Stimulated activated CD4-positive, alpha-beta T cell treated with anti-CD3 and anti-CD28 coated beads, Interleukin-12 subunit alpha, Interleukin-12 subunit beta, amount 100 ng/mL, for 24 hours (primary cell): Measurements from ENCODE around the gene CLC.
"Not testable (repeated sequence)": the region's sequence is repeated elsewhere in the genome, so short reads cannot be mapped to it uniquely, and the experiment has no call there.

Experiments used
- DNase-seq, 2 experiments: peaks; one replicate each; pipeline ENCODE4 v3.0.0-alpha.2; 2020; ENCODE audit warnings: low read depth in 2 of 2

The CLC gene

DNA sequence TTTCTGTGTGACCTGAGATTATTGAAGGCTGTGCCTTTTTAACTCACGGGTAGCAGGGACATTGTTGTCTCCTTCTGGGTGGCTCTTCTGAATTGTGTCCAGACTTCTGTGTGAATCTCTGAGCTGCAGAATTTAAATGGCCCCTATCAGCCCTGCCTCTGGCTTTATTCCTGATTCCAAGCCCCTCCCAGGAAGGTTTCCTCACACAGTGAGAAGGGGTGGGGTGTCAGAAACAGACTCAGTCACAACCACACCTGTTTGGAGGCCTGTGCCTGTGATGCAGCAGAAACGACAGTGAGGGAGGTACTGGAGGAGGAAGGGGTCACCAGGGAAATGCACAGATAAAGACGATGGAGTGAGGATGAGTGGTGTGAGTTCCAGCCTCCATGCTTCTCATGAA lies at the start of gene CLC:
Gene CLC (minus strand): TSS at position 139 of the 400 bp plus-strand sequence. CDS start 77 bp downstream, at position 62.
- DNase-seq: no peak

DNA sequence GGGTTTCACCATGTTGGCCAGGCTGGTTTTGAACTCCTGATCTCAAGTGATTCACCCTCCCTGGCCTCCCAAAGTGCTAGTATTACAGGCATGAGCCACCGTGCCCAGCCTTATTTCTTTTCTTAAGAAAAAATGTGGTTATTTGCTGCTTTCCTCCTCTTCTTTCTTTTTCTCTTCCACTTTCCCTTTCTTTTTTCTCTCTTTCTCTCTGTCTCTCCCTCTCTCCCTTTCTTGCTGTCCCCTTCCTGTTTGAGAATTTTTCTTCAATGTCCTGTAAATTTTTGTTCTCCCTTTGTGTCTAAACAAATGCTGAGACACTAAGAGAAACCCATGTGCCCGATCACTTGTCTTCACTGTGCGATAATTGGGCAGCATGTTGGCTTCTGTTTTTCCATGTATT lies 43.1 kb upstream of the CLC start:
- no peak for DNase-seq

DNA sequence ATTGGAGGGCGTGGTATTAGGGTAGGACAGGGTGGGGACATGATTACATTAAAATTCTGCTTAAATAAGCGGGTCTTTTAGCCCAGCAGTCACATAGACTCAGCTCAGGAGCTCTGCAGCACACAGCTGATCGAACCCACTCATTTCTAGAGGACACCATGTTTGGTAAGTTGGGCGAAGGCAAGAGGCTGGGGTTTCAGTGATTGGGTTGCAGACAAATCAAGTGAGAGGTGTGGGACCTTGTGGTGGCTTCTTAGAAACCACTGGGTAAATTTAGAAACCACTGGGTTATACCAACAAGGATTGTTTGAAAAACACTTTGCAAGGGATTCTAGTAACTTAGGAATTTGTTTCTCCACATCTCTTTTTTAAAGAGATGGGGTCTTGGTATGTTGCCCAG lies 40.9 kb upstream of the CLC start, which contains the start of gene LEUTX:
Gene LEUTX (plus strand): TSS at position 92 of the 400 bp plus-strand sequence. CDS start 67 bp downstream, at position 159.
- DNase-seq: no peak

DNA sequence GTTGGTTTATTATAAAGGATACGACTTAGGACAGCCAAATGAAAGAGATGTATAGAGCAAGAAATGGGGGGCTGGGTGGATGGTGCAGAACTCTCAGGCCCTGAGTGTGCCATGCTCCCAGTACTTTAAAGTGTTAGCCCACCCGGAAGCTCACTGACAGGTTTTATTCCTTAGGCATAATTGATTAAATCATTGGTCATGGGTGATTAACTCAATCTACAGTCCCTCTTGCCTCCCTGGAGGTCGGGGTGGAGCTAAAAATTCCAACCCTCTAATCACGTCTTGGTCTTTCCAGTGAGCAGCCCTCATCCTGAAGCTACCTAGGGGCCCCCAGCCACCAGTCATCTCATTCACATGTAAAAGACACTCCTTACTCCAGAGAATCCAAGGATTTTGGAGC lies 31.0 kb upstream of the CLC start:
- no peak for DNase-seq

DNA sequence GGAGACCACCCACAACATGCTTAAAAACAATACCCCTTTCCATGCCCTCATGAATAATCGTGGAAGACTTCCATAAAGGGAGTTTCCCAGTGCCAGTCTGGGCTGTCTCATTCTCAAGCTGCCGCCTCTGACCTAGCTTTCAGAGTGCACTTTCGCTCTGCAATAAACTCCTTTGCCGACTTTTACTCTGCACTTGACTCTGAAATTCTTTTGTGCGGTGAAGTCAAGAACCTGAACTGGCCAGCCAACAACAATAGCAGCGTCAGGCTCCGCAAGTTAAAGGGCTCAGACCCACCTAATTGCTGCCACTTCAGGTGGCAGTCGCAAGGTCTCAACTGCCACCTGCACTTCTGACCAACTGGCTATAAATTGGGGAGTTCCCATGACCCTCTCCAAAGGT lies 30.5 kb upstream of the CLC start:
- no peak for DNase-seq

DNA sequence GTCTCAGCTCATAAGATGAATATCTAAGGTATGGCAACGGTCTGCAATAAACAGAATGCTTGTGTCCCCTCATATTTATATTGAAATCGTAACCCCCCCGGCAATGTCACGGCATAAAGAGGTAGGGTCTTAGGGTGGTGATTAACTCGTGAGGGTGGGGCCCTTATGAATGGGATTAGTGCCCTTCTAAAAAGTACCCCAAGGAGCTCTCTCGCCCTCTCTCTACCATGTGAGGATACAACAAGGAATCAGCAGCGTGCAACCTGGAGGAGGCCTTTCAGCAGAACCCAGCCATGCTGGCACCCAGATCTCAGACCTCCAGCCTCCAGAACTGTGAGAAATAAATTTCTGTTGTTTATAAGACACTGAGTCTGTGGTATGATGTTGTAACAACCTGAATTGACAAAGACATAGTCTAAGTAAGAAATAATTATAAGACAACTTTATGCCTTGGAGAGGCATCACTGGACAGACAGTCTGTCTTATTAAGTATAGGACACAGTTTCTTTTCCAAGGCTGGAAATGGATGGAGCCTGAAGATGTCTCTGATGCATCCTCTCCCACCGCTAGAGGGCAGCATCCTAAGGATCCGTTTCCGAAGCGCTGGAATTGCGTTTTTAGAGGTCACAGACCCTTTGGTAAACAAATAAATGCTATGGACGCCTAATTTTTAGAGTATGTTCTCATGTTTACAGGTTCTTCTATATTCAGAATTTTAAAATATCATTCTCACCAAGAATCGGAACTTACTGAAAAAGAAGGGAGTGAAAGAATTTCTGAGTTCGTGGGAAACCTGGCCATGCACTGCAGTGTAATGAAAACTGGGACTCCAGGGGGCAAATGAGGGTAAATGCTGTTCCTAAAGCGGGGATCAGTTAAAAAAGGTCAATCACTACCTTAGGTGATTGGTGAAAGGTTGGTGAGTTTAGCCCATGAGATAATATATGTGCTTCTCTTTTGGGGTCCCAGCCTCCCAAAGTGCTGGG lies 27.6 kb upstream of the CLC start:
- DNase-seq: peak in 1 of 2 experiments; percentile 38

DNA sequence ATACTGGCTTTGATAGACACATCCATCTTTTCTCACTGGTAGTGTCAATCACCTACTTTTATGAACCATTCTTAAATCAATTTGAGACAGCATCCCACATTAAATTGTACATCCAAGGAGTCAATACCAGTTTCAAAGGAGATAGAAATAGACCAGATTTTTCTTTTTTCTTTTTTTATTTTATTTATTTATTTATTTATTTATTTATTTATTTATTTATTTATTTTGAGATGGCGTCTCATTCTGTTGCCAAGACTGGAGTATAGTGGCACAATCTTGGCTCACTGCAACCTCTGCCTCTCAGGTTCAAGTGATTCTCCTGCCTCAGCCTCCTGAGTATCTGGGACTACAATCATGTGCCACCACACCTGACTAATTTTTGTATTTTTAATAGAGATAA lies 24.0 kb upstream of the CLC start:
- DNase-seq: not testable (repeated sequence)

DNA sequence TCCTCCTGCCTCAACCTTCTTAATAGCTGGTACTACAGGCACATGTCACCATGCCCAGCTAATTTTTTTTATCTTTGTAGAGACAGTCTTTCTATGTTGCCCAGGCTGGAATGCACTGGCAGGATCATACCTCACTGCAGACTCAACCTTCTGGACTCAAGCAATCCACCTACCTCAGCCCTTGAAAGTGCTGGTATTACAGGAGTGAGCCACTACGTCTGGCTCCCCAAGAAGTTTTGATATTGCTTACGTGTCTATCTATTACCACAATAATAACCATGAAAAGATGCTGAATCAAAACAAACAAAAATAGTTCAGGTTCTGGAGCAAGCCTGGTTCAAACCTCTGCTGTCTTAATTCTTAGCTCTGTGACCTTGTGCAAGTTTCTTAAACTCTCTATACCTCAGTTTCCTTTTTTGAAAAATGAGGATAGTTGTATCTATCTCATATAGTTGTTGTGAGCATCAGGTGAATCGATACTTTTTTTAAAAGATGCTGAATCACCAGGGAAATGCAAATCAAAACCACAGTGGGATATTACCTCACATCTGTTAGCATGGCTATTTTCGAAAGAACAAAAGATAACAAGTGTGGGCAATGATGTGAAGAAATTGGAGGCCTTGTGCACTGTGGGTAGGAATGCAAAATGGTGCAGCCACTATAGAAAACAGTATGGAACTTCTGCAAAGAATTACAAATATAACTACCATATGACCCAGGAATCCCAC lies 21.8 kb upstream of the CLC start:
- no peak for DNase-seq

DNA sequence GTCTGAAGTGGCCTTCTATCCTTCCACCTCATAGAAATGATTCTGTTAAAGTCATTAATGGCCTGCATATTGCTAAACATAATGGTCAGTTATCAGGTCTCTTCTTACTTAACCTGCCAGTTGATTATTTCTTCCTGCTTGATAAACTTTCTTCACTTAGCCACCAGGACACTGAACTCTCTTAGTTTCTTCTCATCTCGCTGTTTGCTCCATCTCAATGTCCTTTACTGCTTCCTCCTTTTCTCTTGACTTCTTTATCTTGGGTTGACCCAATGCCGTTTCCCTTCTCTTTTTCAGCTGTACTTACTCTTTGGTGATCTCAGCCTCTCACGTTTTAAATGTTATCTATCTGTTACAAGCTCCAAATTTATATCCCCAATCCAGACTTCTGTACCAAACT lies 17.1 kb upstream of the CLC start:
- DNase-seq: no peak

DNA sequence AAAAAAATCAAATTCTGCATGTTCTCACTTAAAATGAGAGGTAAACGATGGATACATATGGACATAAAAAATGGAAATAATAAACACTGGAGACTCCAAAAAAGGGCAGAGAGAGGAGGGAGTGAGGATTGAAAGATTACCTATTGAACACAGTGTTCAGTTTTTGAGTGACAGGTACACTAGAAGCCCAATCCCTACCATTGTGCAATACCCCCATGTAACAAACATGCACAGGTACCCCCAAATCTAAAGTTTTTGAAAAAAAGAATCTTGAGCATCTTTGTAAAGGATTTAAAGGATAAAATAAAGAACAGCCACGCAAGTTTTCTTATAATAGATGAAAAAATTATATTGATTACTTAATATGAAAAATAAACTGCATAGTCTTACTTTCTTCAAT lies 16.7 kb upstream of the CLC start:
- no peak for DNase-seq

DNA sequence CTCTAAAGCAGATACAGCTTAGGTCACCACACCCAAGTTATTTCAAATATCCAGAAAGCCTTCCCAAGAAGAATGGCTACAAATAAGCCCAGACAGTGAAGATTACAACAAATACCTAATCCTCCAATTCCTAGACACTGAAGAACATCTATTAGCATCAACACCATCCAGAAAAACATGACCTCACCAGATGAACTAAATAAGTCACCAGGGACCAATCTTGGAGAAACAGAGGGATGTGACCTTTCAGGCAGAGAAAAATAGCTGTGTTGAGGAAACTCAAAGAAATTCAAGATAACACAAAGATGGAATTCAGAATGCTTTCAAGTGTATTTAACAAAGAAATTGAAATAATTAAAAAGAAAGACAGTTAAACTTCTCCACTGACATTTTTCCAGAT lies 15.0 kb upstream of the CLC start:
- DNase-seq: no peak

DNA sequence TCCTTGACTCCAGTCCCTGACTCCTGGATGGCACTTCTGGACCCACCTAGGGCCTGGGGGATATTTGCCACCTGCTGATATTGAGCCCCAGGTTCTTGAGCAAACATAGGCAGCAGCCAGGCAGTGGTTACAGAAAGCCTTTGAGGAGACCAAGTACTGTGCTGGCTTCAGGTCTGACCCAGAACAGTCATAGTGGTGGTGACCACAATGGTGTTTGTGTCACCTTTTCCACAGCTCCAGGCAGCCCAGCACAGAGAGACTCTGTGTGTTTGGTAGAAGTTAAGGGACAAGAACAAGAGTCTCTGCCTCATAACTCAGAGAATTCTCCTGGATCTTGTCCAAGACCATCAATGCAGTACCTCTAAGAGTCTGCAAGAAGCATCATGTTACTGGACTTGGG lies 14.6 kb upstream of the CLC start:
- no peak for DNase-seq

DNA sequence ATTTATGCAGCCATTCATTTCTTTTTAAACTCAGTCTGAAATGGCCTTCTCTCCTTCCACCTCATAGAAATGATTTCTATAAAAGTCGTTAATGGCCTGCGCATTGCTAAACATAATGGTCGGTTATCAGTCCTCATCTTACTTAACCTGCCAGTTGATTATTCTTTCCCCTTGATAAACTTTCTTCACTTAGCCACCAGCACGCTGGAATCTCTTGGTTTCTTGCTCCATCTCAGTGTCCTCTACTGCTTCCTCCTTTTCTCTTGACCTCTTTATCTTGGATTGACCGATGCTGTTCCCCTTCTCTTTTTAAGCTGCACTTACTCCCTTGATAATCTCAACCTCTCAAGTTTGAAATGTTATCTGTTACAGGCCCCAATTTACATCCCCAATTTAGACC lies 12.2 kb upstream of the CLC start:
- DNase-seq: no peak

DNA sequence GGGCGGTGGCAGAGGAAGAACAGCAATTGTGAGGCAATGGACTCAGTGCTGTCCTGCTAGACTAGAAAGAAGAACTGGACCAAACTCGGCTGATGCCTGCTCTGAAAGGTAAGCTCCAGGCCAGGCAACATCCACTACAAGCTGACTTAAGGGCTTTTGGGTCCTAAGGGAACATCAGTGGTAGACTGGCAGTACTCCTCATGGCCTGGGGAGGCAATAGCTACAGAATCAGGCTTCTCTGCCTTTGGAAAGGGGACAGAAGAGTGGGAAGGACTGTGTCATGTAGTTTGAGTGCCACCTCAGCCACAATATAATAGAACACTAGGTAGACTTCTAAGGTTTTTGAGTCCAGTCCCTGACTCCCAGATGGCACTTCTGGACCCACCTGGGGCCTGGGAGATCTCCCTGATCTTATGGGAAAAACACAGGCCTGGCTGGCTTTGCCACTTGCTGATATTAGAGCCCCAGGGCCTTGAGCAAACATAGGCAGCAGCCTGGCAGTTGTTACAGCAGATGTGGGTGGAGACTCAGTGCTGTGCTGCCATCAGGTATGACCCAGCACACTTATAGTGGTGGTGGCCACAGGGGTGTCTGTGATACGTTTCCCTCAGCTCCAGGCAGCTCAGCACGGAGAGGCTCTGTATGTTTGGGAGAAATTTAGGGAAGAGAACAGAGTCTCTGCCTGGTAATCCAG lies 9.2 kb upstream of the CLC start:
- no peak for DNase-seq

DNA sequence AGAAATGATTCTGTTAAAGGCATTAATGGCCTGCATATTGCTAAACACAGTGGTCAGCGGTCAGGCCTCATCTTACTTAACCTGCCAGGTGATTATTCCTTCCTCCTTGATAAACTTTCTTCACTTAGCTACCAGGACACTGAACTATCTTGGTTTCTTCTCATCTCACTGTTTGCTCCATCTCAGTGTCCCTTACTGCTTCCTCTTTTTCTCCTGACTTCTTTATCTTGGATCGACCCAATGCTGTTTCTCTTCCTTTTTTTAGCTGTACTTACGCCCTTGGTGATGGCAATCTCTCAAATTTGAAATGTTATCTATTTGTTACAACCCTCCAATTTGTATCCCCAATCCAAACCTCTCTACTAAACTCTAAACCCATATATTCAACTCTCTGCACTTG lies 7.8 kb upstream of the CLC start:
- DNase-seq: no peak

DNA sequence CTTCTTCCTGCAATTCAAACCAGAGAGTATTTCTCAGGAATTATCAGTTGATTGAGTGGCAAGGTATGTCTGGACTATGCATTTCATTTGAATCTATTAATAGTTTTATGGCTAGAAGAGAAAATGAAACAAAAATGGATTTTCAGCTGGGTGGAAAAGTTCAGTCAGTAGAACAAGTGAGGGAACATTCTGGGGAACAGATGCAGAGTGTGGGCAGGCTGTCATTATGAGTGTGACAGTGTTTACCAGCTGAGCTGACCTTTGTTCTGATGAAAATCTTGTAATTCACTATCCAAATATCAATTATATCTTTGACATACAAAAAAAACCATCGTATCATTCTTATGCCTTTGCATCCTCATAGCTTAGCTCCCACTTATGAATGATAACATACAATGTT lies 2.6 kb upstream of the CLC start:
- no peak for DNase-seq

DNA sequence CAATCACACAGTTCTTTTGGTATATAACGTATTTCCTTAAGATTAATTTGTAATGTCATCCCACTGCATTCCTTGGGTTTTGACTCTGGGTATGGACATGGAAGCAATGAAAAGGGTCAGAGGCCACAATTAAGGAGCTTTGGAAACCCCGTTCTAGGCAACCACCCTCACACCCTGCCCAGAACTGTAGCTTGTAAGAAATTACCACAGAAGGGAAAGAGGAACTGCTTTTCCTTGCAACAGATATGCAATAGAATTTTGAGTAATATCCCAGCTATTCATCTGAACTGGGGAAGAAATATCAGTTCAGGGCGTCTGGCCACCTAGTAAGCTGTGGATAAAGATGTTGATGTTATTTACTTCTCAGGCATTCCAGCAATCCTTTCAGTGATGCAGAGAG lies 985 bp upstream of the CLC start:
- no peak for DNase-seq

DNA sequence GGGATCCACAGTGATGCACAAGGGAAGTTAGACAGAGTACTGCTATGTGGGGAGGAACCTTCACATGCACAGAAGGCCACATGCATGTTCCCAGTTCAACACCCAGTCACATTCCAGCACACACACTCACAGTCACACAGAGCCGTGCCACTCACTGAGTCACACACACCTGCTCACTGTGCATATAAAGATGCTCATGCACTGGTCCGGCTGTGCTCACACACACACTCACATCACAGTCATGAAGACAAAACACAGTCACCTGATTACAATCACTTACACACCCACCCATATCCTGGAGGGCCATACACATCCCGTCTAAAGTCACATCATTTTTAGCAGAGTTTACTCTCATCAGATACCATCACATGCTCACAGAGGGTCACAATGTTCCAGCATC lies 478 bp downstream of the CLC start:
- no peak for DNase-seq

DNA sequence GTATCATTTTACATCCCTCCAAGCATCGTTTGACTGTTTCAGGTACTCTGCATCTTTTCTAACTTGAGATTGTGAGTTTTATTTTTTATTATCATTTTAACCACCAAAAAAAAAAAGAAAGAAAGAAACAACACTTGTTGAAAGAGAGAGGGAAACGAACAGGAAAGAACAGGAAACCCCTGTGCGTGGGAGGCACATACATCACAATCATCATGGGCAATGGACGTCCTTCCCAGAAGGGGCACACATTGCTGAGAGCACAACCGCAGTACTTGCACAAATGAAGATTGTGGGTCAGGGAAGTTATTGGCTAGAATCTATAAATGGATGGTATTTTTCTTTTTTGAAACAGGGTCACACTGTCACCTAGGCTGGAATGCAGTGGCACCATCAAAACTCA lies 1.7 kb downstream of the CLC start:
- DNase-seq: no peak

DNA sequence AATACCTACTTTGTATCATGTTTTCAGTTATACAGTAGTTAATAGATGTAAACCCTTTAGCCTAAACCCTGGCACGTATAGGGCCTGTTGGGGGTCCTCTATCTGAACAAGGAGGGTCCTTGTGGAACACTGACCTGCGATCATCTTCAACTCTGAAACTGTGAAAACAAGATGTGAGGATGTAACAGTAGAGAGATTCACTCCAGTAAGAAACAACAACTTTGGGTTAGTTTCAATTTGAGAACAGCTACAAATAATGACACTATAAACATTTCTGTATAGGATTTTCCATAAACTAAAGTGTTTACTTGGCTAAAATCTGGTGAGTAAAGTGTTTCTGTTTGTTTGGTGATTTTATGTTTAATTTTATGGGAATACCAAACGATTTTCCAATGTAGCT lies 2.1 kb downstream of the CLC start:
- DNase-seq: no peak

DNA sequence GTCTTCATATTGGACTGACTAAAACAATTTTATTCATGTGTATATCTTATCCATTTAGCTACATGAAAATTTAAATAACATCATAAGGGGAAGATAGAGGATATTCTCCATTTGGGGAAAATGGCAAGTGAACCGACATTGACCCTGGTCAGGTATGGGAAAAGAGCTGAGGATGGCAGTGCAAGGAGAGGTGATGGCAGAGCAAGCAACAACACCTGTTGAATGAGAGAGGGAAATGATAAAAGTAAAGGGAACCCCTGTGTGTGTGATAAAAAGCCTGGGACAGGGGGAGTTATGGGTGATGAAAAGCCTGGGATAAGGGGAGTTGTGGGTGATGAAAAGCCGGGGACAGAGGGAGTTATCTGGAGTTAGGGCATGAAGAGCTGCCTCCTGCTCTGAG lies 4.0 kb downstream of the CLC start:
- no peak for DNase-seq

DNA sequence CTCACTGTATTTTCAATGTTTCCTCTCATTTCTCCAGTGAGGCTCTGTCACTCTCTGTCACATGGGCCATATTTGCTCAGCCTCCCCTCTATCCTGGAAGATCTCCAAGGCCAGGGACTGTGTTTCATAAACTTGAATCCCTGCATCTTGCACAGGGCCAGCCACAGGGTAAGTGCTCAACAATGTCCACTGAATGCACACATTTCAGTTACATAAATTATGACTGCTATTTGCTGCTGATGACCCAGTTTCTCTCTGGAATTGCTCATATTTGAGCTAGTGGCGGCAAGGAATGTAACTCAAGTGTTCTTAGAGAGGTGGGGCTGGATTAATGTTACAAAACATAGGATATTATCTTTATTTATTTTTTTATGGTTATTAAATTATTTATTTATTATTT lies 6.1 kb downstream of the CLC start:
- DNase-seq: no peak
